PC-9 (cell line): ENCODE measurements around the gene ZNRF4. TPM values are rescaled to one million over a fixed set of nuclear protein-coding genes. Genes with fewer than 3 reads are reported as not detected.

ENCODE experiments used
- BruUV-seq: library from RNA; stranded (reverse); fragments of 400-500 nt; replicated peaks from 2 replicates; lab custom pipeline; 2021; lab: Mats Ljungman, UMichigan
- CTCF ChIA-PET: fragments of 300-600 bp; sonication (Branson Sonifier 250); formaldehyde crosslinking; loops from one replicate; lab custom pipeline; 2022; ENCODE audit warnings: antibody characterized with exemption; lab: Charles Lee
- POLR2A ChIA-PET: fragments of 300-600 bp; sonication (Branson Sonifier 250); formaldehyde crosslinking; loops from one replicate; lab custom pipeline; 2022; ENCODE audit warnings: antibody characterized with exemption; ENCODE audit not compliant: unreplicated experiment; lab: Charles Lee
- DNase-seq, 2 experiments: peaks; one replicate each; pipeline versions ENCODE4 v3.0.0 to v3.0.0-alpha.2; 2015 to 2022; ENCODE audit warnings: mixed read lengths in 1 of 2
- H2AFZ ChIP-seq: fragments of 200-600 bp; sonication (generic); 2 replicates; pipeline ENCODE4 v1.8.1; 2017; ENCODE audit warnings: antibody characterized with exemption
- H3F3A ChIP-seq: fragments of 200-600 bp; sonication (generic); 2 replicates; pipeline ENCODE4 v1.8.1; 2017; ENCODE audit warnings: antibody characterized with exemption, mild to moderate bottlenecking, low read depth; ENCODE audit not compliant: insufficient read depth
- H3K27ac ChIP-seq: fragments of 200-600 bp; sonication (generic); 2 replicates; pipeline ENCODE4 v1.6.1; 2016; ENCODE audit warnings: mixed run types
- H3K27me3 ChIP-seq: fragments of 200-600 bp; sonication (generic); 2 replicates; pipeline ENCODE4 v1.6.1; 2016; ENCODE audit warnings: low read depth, mixed run types; ENCODE audit not compliant: insufficient read depth
- H3K36me3 ChIP-seq: fragments of 200-600 bp; sonication (generic); 2 replicates; pipeline ENCODE4 v1.6.1; 2016; ENCODE audit warnings: low read depth, mixed run types
- H3K4me1 ChIP-seq: fragments of 200-600 bp; sonication (generic); replicated peaks from 2 replicates; pipeline ENCODE4 v1.6.1; 2016; ENCODE audit warnings: mixed run types; ENCODE audit not compliant: insufficient read depth
- H3K4me2 ChIP-seq: fragments of 200-600 bp; sonication (generic); 2 replicates; pipeline ENCODE4 v1.6.1; 2017; ENCODE audit warnings: mixed run types
- H3K4me3 ChIP-seq: fragments of 200-600 bp; sonication (generic); 2 replicates; pipeline ENCODE4 v1.6.1; 2016; ENCODE audit warnings: mixed run types
- H3K79me2 ChIP-seq: fragments of 200-600 bp; sonication (generic); 2 replicates; pipeline ENCODE4 v1.6.1; 2017; ENCODE audit warnings: low read depth, mixed run types
- H3K9me2 ChIP-seq: fragments of 200-600 bp; sonication (generic); 2 replicates; pipeline ENCODE4 v1.8.1; 2017; ENCODE audit warnings: mild to moderate bottlenecking; ENCODE audit not compliant: insufficient read depth
- H3K9me3 ChIP-seq: fragments of 200-600 bp; sonication (generic); 2 replicates; pipeline ENCODE4 v1.8.1; 2016; ENCODE audit warnings: low read depth; ENCODE audit not compliant: insufficient read depth
- H4K20me1 ChIP-seq: fragments of 200-600 bp; sonication (generic); 2 replicates; pipeline ENCODE4 v1.8.1; 2017; ENCODE audit not compliant: insufficient read depth
- EZH2 ChIP-seq: fragments of 200-600 bp; sonication (generic); IDR thresholded peaks from 2 replicates; pipeline ENCODE4 v1.8.0; 2017; ENCODE audit warnings: antibody characterized with exemption, low read depth
- intact Hi-C: fragments of 100-400 bp; cut with micrococcal nuclease; formaldehyde crosslinking; loops from one replicate; pipeline ENCODE4 v1.10.0; 2022; ENCODE audit not compliant: unreplicated experiment
- total RNA-seq: library from RNA; stranded (reverse); gene quantifications from 2 replicates; pipeline ENCODE4 v1.2.3, GENCODE V29; 2021
- TF ChIP-seq, protein P1 (sequence below): fragments of 200-600 bp; sonication (generic); conservative IDR thresholded peaks from 2 replicates; pipeline ENCODE4 v1.6.1; 2017; ENCODE audit warnings: mixed run types, antibody characterized with exemption, mild to moderate bottlenecking, moderate library complexity

The ZNRF4 gene
- total RNA-seq, 1 experiment from 2014 or later = not detected

DNA sequence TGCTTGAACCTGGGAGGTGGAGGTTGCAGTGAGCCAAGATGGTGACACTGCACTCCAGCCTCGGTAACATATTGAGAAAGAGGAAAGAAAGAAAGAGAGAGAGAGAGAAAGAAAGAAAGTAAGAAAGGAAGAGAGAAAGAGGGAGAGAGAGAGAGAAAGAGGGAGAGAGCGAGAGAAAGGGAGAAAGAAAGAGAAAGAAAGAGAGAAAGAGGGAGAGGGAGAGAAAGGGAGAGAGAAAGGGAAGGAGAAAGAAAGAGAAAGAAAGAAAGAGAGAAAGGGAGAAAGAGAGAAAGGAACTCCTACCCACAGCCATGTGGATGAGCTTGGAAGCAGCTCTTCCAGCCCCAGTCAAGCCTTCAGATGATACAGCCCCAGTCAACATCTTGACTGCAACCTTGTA, 46.7 kb downstream of the ZNRF4 start:
- H3K27me3 ChIP-seq = no peaks in the 10 kb centered on the region
- BruUV-seq = no TSS peak
- H3K4me1 ChIP-seq = no peaks in the 10 kb centered on the region
- no peaks in the 10 kb centered on the region for H3K79me2 ChIP-seq
- intact Hi-C loops = no loop called here
- H2AFZ ChIP-seq = no peak overlapping the region
- ChIA-PET CTCF (no interaction called here), POLR2A (no interaction called here)
- no peaks in the 10 kb centered on the region; the same call in 1 of the 2 replicates for H3K9me3 ChIP-seq
- no peaks in the 10 kb centered on the region for H3F3A ChIP-seq
- no peak for DNase-seq
- H3K27ac ChIP-seq = no peak overlapping the region
- no peaks in the 10 kb centered on the region for H3K9me2 ChIP-seq
- H3K36me3 ChIP-seq = no peaks in the 10 kb centered on the region
- H4K20me1 ChIP-seq = no peaks in the 10 kb centered on the region
- TF ChIP-seq, protein P1, sequence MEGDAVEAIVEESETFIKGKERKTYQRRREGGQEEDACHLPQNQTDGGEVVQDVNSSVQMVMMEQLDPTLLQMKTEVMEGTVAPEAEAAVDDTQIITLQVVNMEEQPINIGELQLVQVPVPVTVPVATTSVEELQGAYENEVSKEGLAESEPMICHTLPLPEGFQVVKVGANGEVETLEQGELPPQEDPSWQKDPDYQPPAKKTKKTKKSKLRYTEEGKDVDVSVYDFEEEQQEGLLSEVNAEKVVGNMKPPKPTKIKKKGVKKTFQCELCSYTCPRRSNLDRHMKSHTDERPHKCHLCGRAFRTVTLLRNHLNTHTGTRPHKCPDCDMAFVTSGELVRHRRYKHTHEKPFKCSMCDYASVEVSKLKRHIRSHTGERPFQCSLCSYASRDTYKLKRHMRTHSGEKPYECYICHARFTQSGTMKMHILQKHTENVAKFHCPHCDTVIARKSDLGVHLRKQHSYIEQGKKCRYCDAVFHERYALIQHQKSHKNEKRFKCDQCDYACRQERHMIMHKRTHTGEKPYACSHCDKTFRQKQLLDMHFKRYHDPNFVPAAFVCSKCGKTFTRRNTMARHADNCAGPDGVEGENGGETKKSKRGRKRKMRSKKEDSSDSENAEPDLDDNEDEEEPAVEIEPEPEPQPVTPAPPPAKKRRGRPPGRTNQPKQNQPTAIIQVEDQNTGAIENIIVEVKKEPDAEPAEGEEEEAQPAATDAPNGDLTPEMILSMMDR = no peak
- TF ChIP-seq EZH2 = no peak
- no peak overlapping the region for H3K4me3 ChIP-seq
- H3K4me2 ChIP-seq = no peak overlapping the region

DNA sequence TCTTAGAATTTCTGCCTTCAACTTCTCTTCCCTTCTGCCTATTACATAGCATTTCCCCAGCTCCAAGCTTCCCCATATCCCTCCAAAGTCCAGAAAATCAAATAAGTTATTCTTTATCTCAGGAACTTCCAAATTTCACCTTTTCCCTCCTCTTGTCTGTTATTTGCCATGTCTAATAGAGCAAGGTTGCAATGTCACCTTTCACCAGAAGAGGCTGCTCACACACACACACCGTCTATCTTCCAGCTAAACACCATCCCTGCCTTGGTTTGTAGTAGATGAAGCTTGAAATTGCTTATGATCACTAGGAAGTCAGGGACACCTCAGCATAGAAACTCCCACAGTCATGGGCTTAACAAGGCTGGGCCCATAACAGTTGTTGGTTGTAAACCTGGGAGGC, 48.4 kb downstream of the ZNRF4 start:
- H4K20me1 ChIP-seq = no peaks in the 10 kb centered on the region
- POLR2A ChIA-PET = no interaction called here
- no peaks in the 10 kb centered on the region for H3K4me1 ChIP-seq
- H3K36me3 ChIP-seq = no peaks in the 10 kb centered on the region
- no peaks in the 10 kb centered on the region for H3K9me2 ChIP-seq
- no peak overlapping the region for H3K4me3 ChIP-seq
- H3K27ac ChIP-seq = no peak overlapping the region
- CTCF ChIA-PET = interaction anchor here (0.5 kb wide), 1 partner anchor 18 kb away, joined by 3 read pairs; no protein-coding TSS in a partner anchor
- intact Hi-C loops = no loop called here
- no TSS peak for BruUV-seq
- H3F3A ChIP-seq = no peaks in the 10 kb centered on the region
- no peak overlapping the region for H3K4me2 ChIP-seq
- no peaks in the 10 kb centered on the region for H3K27me3 ChIP-seq
- no peak for DNase-seq
- no peak for TF ChIP-seq EZH2
- TF ChIP-seq, protein P1 = no peak
- no peaks in the 10 kb centered on the region; the same call in 1 of the 2 replicates for H3K9me3 ChIP-seq
- H3K79me2 ChIP-seq = no peaks in the 10 kb centered on the region
- no peak overlapping the region for H2AFZ ChIP-seq

DNA sequence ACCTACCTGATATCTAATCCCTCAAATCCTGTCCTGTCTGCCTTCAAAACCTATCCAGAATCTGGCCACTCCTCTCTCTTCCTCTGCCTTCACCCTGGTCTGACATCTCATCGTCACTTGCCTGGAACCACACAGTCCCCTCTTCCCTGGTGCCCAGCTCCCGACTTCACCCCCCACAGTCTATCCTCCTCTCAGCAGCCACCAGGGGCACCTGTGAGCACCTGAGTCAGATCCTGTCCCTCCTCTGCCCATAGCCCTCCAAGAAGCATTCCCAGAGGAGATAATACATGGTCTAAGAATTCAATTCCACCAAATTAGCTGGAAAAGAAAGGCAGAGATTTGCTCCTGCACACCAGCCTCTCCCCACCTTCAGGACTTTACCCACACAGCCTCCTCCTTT, 48.9 kb downstream of the ZNRF4 start:
- H2AFZ ChIP-seq = no peak overlapping the region
- DNase-seq = no peak
- no peaks in the 10 kb centered on the region; the same call in 1 of the 2 replicates for H3K9me3 ChIP-seq
- no peaks in the 10 kb centered on the region for H4K20me1 ChIP-seq
- ChIA-PET POLR2A (no interaction called here), CTCF (interaction anchor here (0.5 kb wide), 1 partner anchor 17 kb away, joined by 3 read pairs; no protein-coding TSS in a partner anchor)
- H3K27me3 ChIP-seq = no peaks in the 10 kb centered on the region
- H3K9me2 ChIP-seq = no peaks in the 10 kb centered on the region
- no peaks in the 10 kb centered on the region for H3F3A ChIP-seq
- H3K36me3 ChIP-seq = no peaks in the 10 kb centered on the region
- H3K79me2 ChIP-seq = no peaks in the 10 kb centered on the region
- no TSS peak for BruUV-seq
- H3K4me2 ChIP-seq = no peak overlapping the region
- H3K4me3 ChIP-seq = no peak overlapping the region
- no peak for TF ChIP-seq EZH2
- TF ChIP-seq, protein P1 = peak; percentile 45; the same call in 1 of the 2 replicates
- H3K4me1 ChIP-seq = no peaks in the 10 kb centered on the region
- intact Hi-C loops = no loop called here
- H3K27ac ChIP-seq = no peak overlapping the region

Other genes with a start within 250 kb of the ZNRF4 start
- gene PTPRS, start 114.6 kb upstream of the ZNRF4 start, total RNA-seq = 131 and 183 TPM in 2 replicates
- 4.4 and 8.0 TPM in 2 replicates for gene TINCR, start 112.5 kb downstream of the ZNRF4 start, total RNA-seq
- gene SAFB2, start 167.4 kb downstream of the ZNRF4 start, total RNA-seq = 43.1 and 66.1 TPM in 2 replicates
- gene SAFB, start 167.7 kb downstream of the ZNRF4 start, total RNA-seq = 68.7 and 88.7 TPM in 2 replicates
- gene MICOS13, start 225.1 kb downstream of the ZNRF4 start, total RNA-seq = 31.1 and 34.7 TPM in 2 replicates
- 7.5 and 11.9 TPM in 2 replicates for gene HSD11B1L, start 225.6 kb downstream of the ZNRF4 start, total RNA-seq
- 772 and 787 TPM in 2 replicates for gene RPL36, start 234.9 kb downstream of the ZNRF4 start, total RNA-seq